H9 (cell line): ENCODE data around the gene EDRF1. TPM values are rescaled to one million over a fixed set of nuclear protein-coding genes. Genes with fewer than 3 reads are reported as not detected.

ENCODE experiments used
- DNase-seq: peaks from one replicate; pipeline ENCODE4 v3.0.0-alpha.2; 2017
- H2AFZ ChIP-seq: one replicate; pipeline ENCODE4 v1.6.1; 2013; ENCODE audit warnings: mild to moderate bottlenecking, low read length, control low read depth, moderate library complexity
- H2AK5ac ChIP-seq: 2 replicates; pipeline ENCODE4 v1.6.1; 2013; ENCODE audit warnings: low read length, control low read depth, mixed read lengths; ENCODE audit not compliant: insufficient read length
- H2BK120ac ChIP-seq: one replicate; pipeline ENCODE4 v1.6.1; 2013; ENCODE audit warnings: low read depth, mild to moderate bottlenecking, low read length, control low read depth, inconsistent platforms; ENCODE audit not compliant: poor library complexity, severe bottlenecking
- H2BK12ac ChIP-seq: 2 replicates; pipeline ENCODE4 v1.6.1; 2013; ENCODE audit warnings: low read length, control low read depth, mixed read lengths, low read depth; ENCODE audit not compliant: insufficient read length
- H2BK15ac ChIP-seq: 2 replicates; pipeline ENCODE4 v1.6.1; 2013; ENCODE audit warnings: low read depth, low read length, control low read depth
- H2BK20ac ChIP-seq: one replicate; pipeline ENCODE4 v1.6.1; 2013; ENCODE audit warnings: low read depth, mild to moderate bottlenecking, low read length, control low read depth, inconsistent platforms; ENCODE audit not compliant: poor library complexity, severe bottlenecking
- H2BK5ac ChIP-seq: 2 replicates; pipeline ENCODE4 v1.6.1; 2013; ENCODE audit warnings: low read length, control low read depth, mixed read lengths; ENCODE audit not compliant: insufficient read length
- H3K14ac ChIP-seq: 2 replicates; pipeline ENCODE4 v1.6.1; 2013; ENCODE audit warnings: low read length, control low read depth; ENCODE audit not compliant: insufficient read depth
- H3K18ac ChIP-seq: 2 replicates; pipeline ENCODE4 v1.6.1; 2013; ENCODE audit warnings: low read depth, mild to moderate bottlenecking, mixed read lengths, low read length, control low read depth; ENCODE audit not compliant: insufficient read length
- H3K23ac ChIP-seq: 2 replicates; pipeline ENCODE4 v1.6.1; 2013; ENCODE audit warnings: low read length, control low read depth, mixed read lengths, low read depth; ENCODE audit not compliant: insufficient read length
- H3K23me2 ChIP-seq: 2 replicates; pipeline ENCODE4 v1.6.1; 2013; ENCODE audit warnings: low read depth, mild to moderate bottlenecking, mixed read lengths, low read length, control low read depth; ENCODE audit not compliant: insufficient read length, poor library complexity, severe bottlenecking
- H3K27ac ChIP-seq: 2 replicates; pipeline ENCODE4 v1.5.1; 2013; ENCODE audit warnings: low read length, control low read depth, mixed read lengths, low read depth; ENCODE audit not compliant: insufficient read length
- H3K27me3 ChIP-seq: 2 replicates; pipeline ENCODE4 v1.6.1; 2013; ENCODE audit warnings: low read length, control low read depth, inconsistent platforms; ENCODE audit not compliant: insufficient read depth
- H3K4ac ChIP-seq: 2 replicates; pipeline ENCODE4 v1.6.1; 2013; ENCODE audit warnings: low read depth, mild to moderate bottlenecking, control low read depth, inconsistent platforms, low read length, moderate library complexity
- H3K4me1 ChIP-seq: 2 replicates; pipeline ENCODE4 v1.6.1; 2013; ENCODE audit warnings: low read length, control low read depth, inconsistent platforms; ENCODE audit not compliant: insufficient read depth
- H3K4me2 ChIP-seq: 2 replicates; pipeline ENCODE4 v1.6.1; 2013; ENCODE audit warnings: low read length, control low read depth, mixed read lengths; ENCODE audit not compliant: insufficient read length, insufficient read depth
- H3K56ac ChIP-seq: 2 replicates; pipeline ENCODE4 v1.6.1; 2013; ENCODE audit warnings: low read depth, mild to moderate bottlenecking, mixed read lengths, low read length, control low read depth; ENCODE audit not compliant: insufficient read length
- H3K79me1 ChIP-seq: 2 replicates; pipeline ENCODE4 v1.6.1; 2013; ENCODE audit warnings: low read depth, mild to moderate bottlenecking, moderate library complexity, low read length, control low read depth, inconsistent platforms; ENCODE audit not compliant: insufficient read depth, poor library complexity, severe bottlenecking
- H3K79me2 ChIP-seq: 2 replicates; pipeline ENCODE4 v1.6.1; 2013; ENCODE audit warnings: low read length, control low read depth, inconsistent platforms; ENCODE audit not compliant: insufficient read depth
- H3K9ac ChIP-seq: 2 replicates; pipeline ENCODE4 v1.6.1; 2013; ENCODE audit warnings: low read length, control low read depth, mixed read lengths; ENCODE audit not compliant: insufficient read length; ENCODE audit errors: extremely low read depth
- H3K9me3 ChIP-seq: one replicate; pipeline ENCODE4 v1.6.1; 2013; ENCODE audit warnings: low read depth, low read length, inconsistent platforms; ENCODE audit not compliant: control insufficient read depth
- H3T11ph ChIP-seq: one replicate; pipeline ENCODE4 v1.6.1; 2013; ENCODE audit warnings: mild to moderate bottlenecking, low read length, control low read depth, inconsistent platforms
- H4K20me1 ChIP-seq: one replicate; pipeline ENCODE4 v1.6.1; 2013; ENCODE audit not compliant: control insufficient read depth, insufficient read length, insufficient read depth
- H4K5ac ChIP-seq: 2 replicates; pipeline ENCODE4 v1.6.1; 2013; ENCODE audit warnings: low read depth, mild to moderate bottlenecking, mixed read lengths, low read length, control low read depth; ENCODE audit not compliant: insufficient read length
- H4K8ac ChIP-seq: replicated peaks from 2 replicates; pipeline ENCODE4 v1.6.1; 2013; ENCODE audit warnings: low read length, control low read depth, mixed read lengths, low read depth; ENCODE audit not compliant: insufficient read length
- H4K91ac ChIP-seq: 2 replicates; pipeline ENCODE4 v1.6.1; 2013; ENCODE audit warnings: low read depth, mild to moderate bottlenecking, moderate library complexity, mixed read lengths, low read length, control low read depth; ENCODE audit not compliant: insufficient read length
- H3K27ac Mint-ChIP-seq, 3 experiments: 2 replicates in 2 of 3; 3 replicates in 1 of 3; pipeline ENCODE4 v1.8.0; 2020 to 2021; ENCODE audit warnings: mixed read lengths in 3 of 3, mild to moderate bottlenecking in 1 of 3, moderate library complexity in 1 of 3
- H3K27me3 Mint-ChIP-seq: 2 replicates; pipeline ENCODE4 v1.8.0; 2021; ENCODE audit warnings: low read depth, mild to moderate bottlenecking, moderate library complexity, mixed read lengths
- H3K36me3 Mint-ChIP-seq, 3 experiments: 2 replicates in 2 of 3; 3 replicates in 1 of 3; pipeline ENCODE4 v1.8.0; 2020 to 2021; ENCODE audit warnings: low read depth in 3 of 3, mixed read lengths in 3 of 3; ENCODE audit not compliant: insufficient read depth in 1 of 3
- H3K4me1 Mint-ChIP-seq, 2 experiments: 2 replicates each; pipeline ENCODE4 v1.8.0; 2020; ENCODE audit warnings: mixed read lengths in 2 of 2
- H3K4me3 Mint-ChIP-seq, 2 experiments: 2 replicates in 1 of 2; 3 replicates in 1 of 2; pipeline ENCODE4 v1.8.0; 2020 to 2021; ENCODE audit warnings: mild to moderate bottlenecking in 2 of 2, mixed read lengths in 2 of 2, moderate library complexity in 1 of 2
- H3K9me3 Mint-ChIP-seq, 2 experiments: 2 replicates in 1 of 2; 3 replicates in 1 of 2; pipeline ENCODE4 v1.8.0; 2020; ENCODE audit warnings: mild to moderate bottlenecking in 2 of 2, mixed read lengths in 2 of 2, moderate library complexity in 1 of 2
- CTCF ChIP-seq: fragments of 200-600 bp; sonication (generic); conservative IDR thresholded peaks from 3 replicates; pipeline ENCODE4 v1.8.0; 2021; ENCODE audit warnings: antibody characterized with exemption, mild to moderate bottlenecking
- WGBS: extraction: QIAGEN DNeasy Blood & Tissue Kit; methylation state at CpG from one replicate; pipeline ENCODE4 v1.1.7; 2013; ENCODE audit warnings: missing lambda C conversion rate, low lambda C conversion rate, mixed read lengths; ENCODE audit not compliant: insufficient read length; ENCODE audit errors: extremely low coverage; 5-methylcytosine and 5-hydroxymethylcytosine counted together
- total RNA-seq: library from RNA; stranded (reverse); gene quantifications from 2 replicates; pipeline ENCODE4 v1.2.1, GENCODE V29; 2021

Gene EDRF1
- total RNA-seq, 1 experiment from 2014 or later: 51.0 TPM

GRCh38 chr10:125802131-125802530, 82.6 kb downstream of the EDRF1 start:
- H3K27me3 Mint-ChIP-seq: no peaks in the 10 kb centered on the region
- no peak for TF ChIP-seq CTCF
- Histone ChIP-seq H4K5ac (no peak overlapping the region), H2AK5ac (no peak overlapping the region), H3K27ac (no peak overlapping the region), H4K91ac (no peak overlapping the region), H3T11ph (no peak overlapping the region), H2BK5ac (no peak overlapping the region), H2AFZ (no peak overlapping the region), H2BK12ac (no peak overlapping the region), H2BK20ac (no peak overlapping the region), H3K4me1 (no peaks in the 10 kb centered on the region), H3K9ac (no peak overlapping the region), H3K4me2 (no peak overlapping the region), H2BK15ac (no peak overlapping the region), H3K18ac (no peak overlapping the region), H4K8ac (no peak overlapping the region), H3K4ac (no peak overlapping the region), H3K27me3 (no peaks in the 10 kb centered on the region), H3K23me2 (no peaks in the 10 kb centered on the region), H3K9me3 (no peaks in the 10 kb centered on the region), H3K23ac (no peak overlapping the region), H3K14ac (no peak overlapping the region), H3K79me1 (no peaks in the 10 kb centered on the region), H2BK120ac (no peak overlapping the region), H4K20me1 (no peaks in the 10 kb centered on the region), H3K56ac (no peak overlapping the region), H3K79me2 (no peaks in the 10 kb centered on the region)
- no peak for DNase-seq
- H3K36me3 Mint-ChIP-seq: peaks cover 19 to 46% (median 29%) of the 10 kb centered on the region in 3 experiments; a peak in 6 of 7 replicates
- peaks cover 7% of the 10 kb centered on the region in 2 experiments; a peak in 3 of 4 replicates for H3K4me1 Mint-ChIP-seq
- no CpG with 5 or more reads among the region's 5 CpGs for WGBS
- peak overlapping the region in 1 of 3 experiments; percentile 65; a peak in 1 of 7 replicates for H3K27ac Mint-ChIP-seq
- no peaks in the 10 kb centered on the region for H3K9me3 Mint-ChIP-seq
- no peak overlapping the region for H3K4me3 Mint-ChIP-seq
